ENCODE results near the gene P3H3.

- TF ChIP-seq RAD21 (conservative IDR thresholded peaks at IDR 0.05 in 1 of 2, IDR thresholded peaks at IDR 0.05 in 1 of 2), result no peak
- TF ChIP-seq RFX5 (IDR thresholded peaks at IDR 0.05), result no peak
- no peak for TF ChIP-seq POLR2A (IDR thresholded peaks at IDR 0.05; ENCODE audit: low read length)
- no peak for TF ChIP-seq POLR2AphosphoS2 (conservative IDR thresholded peaks at IDR 0.05; ENCODE audit: low read length)
- TF ChIP-seq CTCF (IDR thresholded peaks at IDR 0.05), result no peak
- TF ChIP-seq HMGXB4 (CRISPR knock-in tag; IDR thresholded peaks at IDR 0.05; ENCODE audit: borderline replicate concordance), result no peak
- TF ChIP-seq CEBPB (IDR thresholded peaks at IDR 0.05), result 0 out of 4 replicates have a peak, but pooled peaks of 1 of the 2 experiments have one; percentile 30
- TF ChIP-seq KDM1A (IDR thresholded peaks at IDR 0.05; ENCODE audit: low read depth), result no peak
- no peak for TF ChIP-seq HOXA7 (CRISPR knock-in tag; IDR thresholded peaks at IDR 0.05)
- no peak for TF ChIP-seq BHLHE40 (IDR thresholded peaks at IDR 0.05; ENCODE audit: low read depth, low read length)
- TF ChIP-seq MAZ (IDR thresholded peaks at IDR 0.05; ENCODE audit: borderline replicate concordance, low read depth, low read length), result no peak
- no peak for TF ChIP-seq HES2 (IDR thresholded peaks at IDR 0.05)
- no peak for TF ChIP-seq EP300 (IDR thresholded peaks at IDR 0.05)
- no peak for TF ChIP-seq REST (IDR thresholded peaks at IDR 0.05)
Measured at GRCh38 chr12:6887460-6887859, 59.3 kb downstream of the P3H3 start.

Data from A549 (cell line).